Smooth muscle cell (in vitro differentiated cells): ENCODE data around the gene FIZ1. TPM values are rescaled to one million over a fixed set of nuclear protein-coding genes. Genes with fewer than 3 reads are reported as not detected.
A peak's percentile ranks its signal among the peaks of the same experiment; 100 is the strongest.

Experiments used
- DNase-seq: peaks from one replicate; lab custom pipeline; 2025; ENCODE audit not compliant: unreplicated experiment; lab: John Stamatoyannopoulos, UW
- H2AFZ ChIP-seq: fragments of 200-600 bp; sonication (generic); 2 replicates; pipeline ENCODE4 v1.6.0; 2016; ENCODE audit warnings: antibody characterized with exemption, low read depth, mild to moderate bottlenecking
- H3F3A ChIP-seq: fragments of 200-600 bp; sonication (generic); 2 replicates; pipeline ENCODE4 v1.6.0; 2017; ENCODE audit warnings: antibody characterized with exemption, low read depth
- H3K27ac ChIP-seq: fragments of 200-600 bp; sonication (generic); 2 replicates; pipeline ENCODE4 v1.5.1; 2016; ENCODE audit warnings: low read depth, mild to moderate bottlenecking
- H3K27me3 ChIP-seq: fragments of 200-600 bp; sonication (generic); 2 replicates; pipeline ENCODE4 v1.6.1; 2016; ENCODE audit warnings: low read depth, mild to moderate bottlenecking
- H3K36me3 ChIP-seq: fragments of 200-600 bp; sonication (generic); 2 replicates; pipeline ENCODE4 v1.5.1; 2016; ENCODE audit warnings: low read depth
- H3K4me1 ChIP-seq: fragments of 200-600 bp; sonication (generic); 2 replicates; pipeline ENCODE4 v1.5.1; 2016; ENCODE audit warnings: low read depth
- H3K4me2 ChIP-seq: fragments of 200-600 bp; sonication (generic); 2 replicates; pipeline ENCODE4 v1.6.0; 2016; ENCODE audit warnings: mild to moderate bottlenecking
- H3K4me3 ChIP-seq: fragments of 200-600 bp; sonication (generic); 2 replicates; pipeline ENCODE4 v1.5.1; 2016; ENCODE audit warnings: mild to moderate bottlenecking
- H3K79me2 ChIP-seq: fragments of 200-600 bp; sonication (generic); 2 replicates; pipeline ENCODE4 v1.6.0; 2016; ENCODE audit warnings: low read depth, mild to moderate bottlenecking
- H3K9ac ChIP-seq: fragments of 200-600 bp; sonication (generic); 2 replicates; pipeline ENCODE4 v1.6.0; 2016; ENCODE audit warnings: low read depth
- H3K9me3 ChIP-seq: fragments of 200-600 bp; sonication (generic); replicated peaks from 2 replicates; pipeline ENCODE4 v1.5.1; 2016; ENCODE audit warnings: low read depth
- H4K20me1 ChIP-seq: fragments of 200-600 bp; sonication (generic); 2 replicates; pipeline ENCODE4 v1.6.0; 2016; ENCODE audit warnings: low read depth
- whole genome bisulfite sequencing: methylation state at CpG from one replicate; pipeline ENCODE4 v1.1.7; 2016; ENCODE audit warnings: low lambda C conversion rate; 5-methylcytosine and 5-hydroxymethylcytosine counted together
- polyA plus RNA-seq: library from polyadenylated mRNA; unstranded; fragments of >200 nt; fragmentation: Nextera tagmentation; extraction: Ambion mirVana; gene quantifications from 2 replicates; pipeline ENCODE4 v1.2.1, GENCODE V29; 2016
- total RNA-seq: library from RNA; depleted of rRNA; stranded (reverse); fragments of >200 nt; gene quantifications from 2 replicates; pipeline ENCODE4 v1.2.3, GENCODE V29; 2014
- TF ChIP-seq, protein P1 (sequence below): fragments of 200-600 bp; sonication (generic); IDR thresholded peaks from 2 replicates; pipeline ENCODE4 v1.5.1; 2017; ENCODE audit warnings: borderline replicate concordance, mild to moderate bottlenecking, antibody characterized with exemption; ENCODE audit not compliant: insufficient read depth, poor library complexity, severe bottlenecking

Gene FIZ1
- total and polyA plus RNA-seq, 2 experiments from 2014 or later = 10.4 to 17.7 TPM

- Histone ChIP-seq H3K27ac (no peak overlapping the region), H3K36me3 (no peaks in the 10 kb centered on the region), H2AFZ (no peak overlapping the region), H3K9me3 (no peaks in the 10 kb centered on the region), H4K20me1 (no peaks in the 10 kb centered on the region), H3K4me1 (peaks cover 27% of the 10 kb centered on the region), H3K27me3 (no peaks in the 10 kb centered on the region), H3K9ac (no peak overlapping the region), H3K4me2 (no peak overlapping the region), H3F3A (peaks cover 4% of the 10 kb centered on the region), H3K4me3 (no peak overlapping the region), H3K79me2 (no peaks in the 10 kb centered on the region)
- WGBS = 93% methylated on average over 8 of the region's 8 CpGs
- DNase-seq = no peak
- TF ChIP-seq, protein P1, sequence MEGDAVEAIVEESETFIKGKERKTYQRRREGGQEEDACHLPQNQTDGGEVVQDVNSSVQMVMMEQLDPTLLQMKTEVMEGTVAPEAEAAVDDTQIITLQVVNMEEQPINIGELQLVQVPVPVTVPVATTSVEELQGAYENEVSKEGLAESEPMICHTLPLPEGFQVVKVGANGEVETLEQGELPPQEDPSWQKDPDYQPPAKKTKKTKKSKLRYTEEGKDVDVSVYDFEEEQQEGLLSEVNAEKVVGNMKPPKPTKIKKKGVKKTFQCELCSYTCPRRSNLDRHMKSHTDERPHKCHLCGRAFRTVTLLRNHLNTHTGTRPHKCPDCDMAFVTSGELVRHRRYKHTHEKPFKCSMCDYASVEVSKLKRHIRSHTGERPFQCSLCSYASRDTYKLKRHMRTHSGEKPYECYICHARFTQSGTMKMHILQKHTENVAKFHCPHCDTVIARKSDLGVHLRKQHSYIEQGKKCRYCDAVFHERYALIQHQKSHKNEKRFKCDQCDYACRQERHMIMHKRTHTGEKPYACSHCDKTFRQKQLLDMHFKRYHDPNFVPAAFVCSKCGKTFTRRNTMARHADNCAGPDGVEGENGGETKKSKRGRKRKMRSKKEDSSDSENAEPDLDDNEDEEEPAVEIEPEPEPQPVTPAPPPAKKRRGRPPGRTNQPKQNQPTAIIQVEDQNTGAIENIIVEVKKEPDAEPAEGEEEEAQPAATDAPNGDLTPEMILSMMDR = no peak
Observed at GRCh38 chr19:55554741-55555152, 44.6 kb downstream of the FIZ1 start.

DNA sequence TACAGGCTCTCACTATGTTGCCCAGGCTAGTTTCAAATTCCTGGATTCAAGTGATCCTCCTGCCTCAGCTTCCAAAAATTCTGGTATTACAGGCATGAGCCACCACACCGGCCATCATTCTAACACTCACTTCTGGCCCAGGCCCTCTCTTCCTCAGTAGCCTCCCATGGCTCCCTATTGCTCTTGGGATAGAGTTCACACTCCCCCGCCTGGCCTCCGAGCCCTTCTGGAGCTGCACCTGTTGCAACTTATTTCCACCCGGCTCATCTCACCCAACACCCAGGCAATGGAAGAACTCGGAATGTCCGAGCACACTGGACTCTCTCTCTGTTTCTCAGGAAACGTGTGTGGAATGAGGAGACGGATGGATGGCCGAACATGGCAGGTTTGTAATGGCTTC lies 45.0 kb downstream of the FIZ1 start:
- Histone ChIP-seq H3K9ac (no peak overlapping the region), H3K4me2 (no peak overlapping the region), H3K27me3 (no peaks in the 10 kb centered on the region), H3K9me3 (no peaks in the 10 kb centered on the region), H2AFZ (no peak overlapping the region), H3K27ac (no peak overlapping the region), H3K4me3 (no peak overlapping the region), H3K79me2 (no peaks in the 10 kb centered on the region), H3K36me3 (no peaks in the 10 kb centered on the region), H4K20me1 (no peaks in the 10 kb centered on the region), H3K4me1 (peaks cover 31% of the 10 kb centered on the region), H3F3A (peaks cover 4% of the 10 kb centered on the region)
- no peak for DNase-seq
- 96% methylated on average over 9 of the region's 9 CpGs for WGBS
- TF ChIP-seq, protein P1 = no peak

DNA sequence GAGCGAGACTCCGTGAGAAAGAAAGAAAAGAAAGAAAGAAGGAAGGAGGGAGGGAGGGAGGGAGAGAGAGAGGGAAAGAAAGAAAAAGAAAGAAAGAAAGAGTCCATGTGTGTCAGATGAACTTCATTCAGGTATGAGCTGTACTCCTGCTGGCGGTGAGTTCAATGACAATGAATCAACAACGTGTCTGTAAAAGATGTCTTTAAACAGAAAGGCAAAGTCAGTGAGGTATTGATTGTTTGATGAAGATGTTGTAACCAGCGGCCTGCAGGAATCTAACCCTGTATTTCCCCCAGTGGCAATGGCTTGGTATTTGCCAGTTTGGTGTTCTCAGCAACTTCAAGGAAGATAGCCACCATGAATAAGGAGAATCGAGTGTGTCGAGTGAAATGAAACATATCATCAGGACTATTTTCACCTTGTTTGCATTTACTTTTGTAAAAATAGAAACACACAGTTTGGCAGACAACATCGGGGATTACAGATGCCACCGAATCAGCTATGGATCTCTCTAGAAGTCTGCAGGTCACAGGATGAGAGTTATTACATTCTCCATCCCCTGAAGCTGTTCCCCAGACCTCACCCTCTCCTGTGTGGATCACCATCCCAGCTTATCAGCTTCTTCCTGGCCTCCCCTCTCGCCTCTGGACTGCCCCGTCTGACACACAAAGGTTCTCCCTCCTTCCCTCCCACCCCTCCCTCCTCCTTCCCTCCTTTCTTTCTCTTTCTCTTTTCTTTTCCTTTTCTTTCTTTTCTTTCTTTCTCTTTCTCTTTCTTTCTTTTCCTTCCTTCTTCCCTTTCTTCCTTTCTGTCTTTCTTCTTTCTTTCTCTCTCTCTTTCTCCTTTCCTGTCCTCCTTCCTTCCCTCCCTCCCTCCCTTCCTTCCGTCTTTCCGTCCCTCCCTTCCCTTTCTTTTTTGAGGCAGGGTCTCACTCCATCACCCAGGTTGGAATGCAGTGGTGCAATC lies 45.8 kb downstream of the FIZ1 start:
- no peak overlapping the region for H3K4me3 ChIP-seq
- no peaks in the 10 kb centered on the region for H3K27me3 ChIP-seq
- no peak overlapping the region for H3K9ac ChIP-seq
- H3F3A ChIP-seq = peaks cover 4% of the 10 kb centered on the region
- peak overlapping the region; percentile 45 for H3K4me2 ChIP-seq
- no peak overlapping the region for H2AFZ ChIP-seq
- no peaks in the 10 kb centered on the region for H3K36me3 ChIP-seq
- DNase-seq = no peak
- H4K20me1 ChIP-seq = no peaks in the 10 kb centered on the region
- TF ChIP-seq, protein P1 = no peak
- 64% methylated on average over 10 of the region's 13 CpGs for WGBS
- peak overlapping the region; percentile 60 for H3K27ac ChIP-seq
- H3K4me1 ChIP-seq = peaks cover 36% of the 10 kb centered on the region
- H3K79me2 ChIP-seq = no peaks in the 10 kb centered on the region
- no peaks in the 10 kb centered on the region for H3K9me3 ChIP-seq
